IPS-18c (cell line): Measurements from ENCODE around the gene RAB40A.
A peak's percentile ranks its signal among the peaks of the same experiment; 100 is the strongest.

Source experiments
- H3K4me3 ChIP-seq: 2 replicates; pipeline ENCODE4 v1.7.0; 2013; ENCODE audit warnings: low read depth, mild to moderate bottlenecking, low read length, moderate library complexity; ENCODE audit not compliant: insufficient read depth
- H3K9me3 ChIP-seq: one replicate; pipeline ENCODE4 v1.6.1; 2013; ENCODE audit warnings: mild to moderate bottlenecking, low read length, moderate library complexity; ENCODE audit not compliant: control insufficient read depth, insufficient read depth

Gene RAB40A, protein sequence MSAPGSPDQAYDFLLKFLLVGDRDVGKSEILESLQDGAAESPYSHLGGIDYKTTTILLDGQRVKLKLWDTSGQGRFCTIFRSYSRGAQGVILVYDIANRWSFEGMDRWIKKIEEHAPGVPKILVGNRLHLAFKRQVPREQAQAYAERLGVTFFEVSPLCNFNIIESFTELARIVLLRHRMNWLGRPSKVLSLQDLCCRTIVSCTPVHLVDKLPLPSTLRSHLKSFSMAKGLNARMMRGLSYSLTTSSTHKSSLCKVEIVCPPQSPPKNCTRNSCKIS

GRCh38 chrX:103519389-103519788, at the start of gene RAB40A:
Gene RAB40A (minus strand): TSS chrX:103519489. CDS start chrX:103500756, 18,733 bp downstream.
- Histone ChIP-seq H3K4me3 (no peak within 1 kb of the TSS), H3K9me3 (no peaks in the 10 kb centered on the region)

DNA sequence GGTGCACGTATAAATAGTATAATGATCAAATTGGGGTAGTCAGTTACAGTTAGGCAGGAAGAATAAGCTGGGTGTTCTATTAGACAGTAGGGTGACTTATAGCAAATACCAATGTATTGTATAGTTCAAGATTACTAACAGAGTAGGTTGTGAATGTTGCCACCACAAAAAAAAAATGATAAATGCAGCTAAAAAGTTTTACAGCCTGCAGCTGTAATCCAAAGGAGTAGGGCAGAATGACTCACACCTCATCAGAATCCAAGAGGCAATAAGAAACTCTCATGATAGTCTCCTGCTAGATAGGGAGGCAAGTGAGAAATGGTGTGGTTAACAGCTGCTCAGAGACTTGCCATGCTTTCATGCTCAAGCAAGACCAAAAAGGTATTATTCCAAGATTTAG, 46.5 kb upstream of the RAB40A start:
- Histone ChIP-seq H3K4me3 (no peak overlapping the region), H3K9me3 (no peaks in the 10 kb centered on the region)

DNA sequence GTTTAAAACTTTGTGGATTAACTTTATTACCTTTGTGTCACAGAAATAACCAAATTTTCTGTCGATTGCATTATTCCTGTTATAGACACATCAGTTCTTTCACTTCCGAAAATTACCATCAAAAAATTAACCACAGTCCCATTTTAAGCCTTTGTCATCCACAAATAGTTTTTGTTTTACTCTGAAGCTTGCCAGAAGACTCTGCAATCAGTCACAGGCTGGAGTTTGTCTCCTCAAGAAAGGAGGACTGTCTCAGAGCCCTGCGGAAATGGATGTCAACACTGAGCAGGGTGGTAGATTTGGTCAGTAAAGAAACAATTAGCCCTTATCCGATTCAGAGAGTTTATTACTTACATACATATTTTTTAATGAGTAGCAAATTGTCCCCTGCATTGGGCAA, 45.9 kb upstream of the RAB40A start:
- H3K4me3 ChIP-seq = no peak overlapping the region

GRCh38 chrX:103562801-103563200, 43.5 kb upstream of the RAB40A start:
- no peak overlapping the region for H3K4me3 ChIP-seq

More for the DNA sequence above, 45.9 kb upstream of the RAB40A start:
- no peaks in the 10 kb centered on the region for H3K9me3 ChIP-seq

DNA sequence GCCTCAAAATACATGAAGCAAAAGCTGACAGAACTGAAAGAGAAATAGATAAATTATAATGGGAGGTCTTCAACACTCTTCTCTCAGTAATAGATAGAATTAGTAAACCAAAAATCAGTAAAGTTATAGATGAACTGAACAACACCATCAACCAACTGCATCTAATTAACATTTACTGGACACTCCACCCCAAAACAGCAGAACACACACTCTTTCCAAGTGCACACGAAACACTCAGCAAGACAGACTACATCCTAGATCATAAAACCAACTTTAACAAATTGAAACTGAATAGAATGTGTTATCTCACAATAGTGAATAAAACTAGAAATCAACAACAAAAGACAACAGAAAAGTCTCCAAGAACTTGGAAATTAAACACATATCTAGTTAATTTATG, 41.0 kb upstream of the RAB40A start:
- Histone ChIP-seq H3K4me3 (no peak overlapping the region), H3K9me3 (no peaks in the 10 kb centered on the region)

More at GRCh38 chrX:103562801-103563200, 43.5 kb upstream of the RAB40A start:
- H3K9me3 ChIP-seq = no peaks in the 10 kb centered on the region

DNA sequence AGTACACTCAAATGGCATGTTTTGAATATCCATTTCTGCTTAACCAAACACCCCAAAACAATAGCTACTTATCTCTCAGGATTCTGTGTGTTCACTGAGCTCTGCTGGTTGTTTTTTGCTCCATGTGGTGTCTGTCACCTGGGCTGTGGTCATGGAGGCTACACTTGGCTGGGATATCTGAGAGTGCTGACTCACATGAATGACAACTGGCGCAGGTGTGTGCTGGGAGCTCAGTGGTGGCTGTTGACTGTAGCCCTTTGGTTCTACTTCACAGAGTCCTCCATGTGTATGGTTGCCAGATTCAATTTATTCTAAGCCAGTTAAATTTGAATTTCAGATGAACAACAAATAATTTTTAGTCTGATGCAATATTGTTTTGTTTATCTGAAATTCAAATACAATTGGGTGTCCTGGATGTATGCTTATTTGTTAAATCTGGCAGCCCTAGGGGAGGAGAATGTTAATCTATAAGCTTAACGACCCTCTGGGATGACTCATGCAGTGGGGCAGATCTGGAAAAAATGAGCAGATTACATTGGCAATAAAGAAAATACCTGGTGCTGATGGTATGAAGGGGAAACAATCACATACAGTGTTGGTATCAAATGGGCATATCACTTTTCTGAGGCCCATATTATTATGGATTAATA, 37.8 kb upstream of the RAB40A start:
- Histone ChIP-seq H3K9me3 (no peaks in the 10 kb centered on the region), H3K4me3 (no peak overlapping the region)

DNA sequence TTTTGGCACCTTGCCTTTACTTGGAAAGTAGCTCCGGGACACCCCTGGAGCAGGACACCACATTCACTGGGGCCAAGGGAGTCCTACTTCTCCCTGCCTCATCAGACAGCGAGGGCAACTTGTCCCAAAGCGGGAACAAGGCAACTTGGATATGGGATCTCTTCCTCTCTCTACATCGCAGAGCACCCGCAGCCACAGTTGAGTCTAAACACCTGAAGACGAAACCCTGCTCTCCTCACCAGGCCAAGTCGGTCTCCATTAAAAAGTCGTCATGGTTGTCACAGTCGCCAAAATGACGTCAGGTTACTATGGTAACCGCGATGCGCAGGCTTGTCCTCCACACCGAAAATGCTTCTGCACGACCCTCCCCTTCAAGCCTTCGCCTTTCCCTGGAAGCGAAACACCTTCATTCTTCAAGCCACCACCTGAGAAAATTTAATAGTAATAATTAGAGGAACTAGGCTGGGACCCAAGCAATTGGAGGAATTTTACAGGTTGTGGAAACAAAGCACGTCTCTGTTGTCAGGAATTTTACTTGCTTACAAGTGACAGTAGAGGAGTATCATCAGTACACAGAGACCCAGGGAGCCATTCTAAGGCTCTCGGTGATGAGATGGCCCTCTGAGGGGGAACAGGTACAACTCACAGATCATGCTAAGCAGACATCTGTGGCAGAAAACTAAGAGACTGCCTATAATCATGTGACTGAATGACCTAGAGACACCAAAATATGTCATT, 35.6 kb upstream of the RAB40A start:
- Histone ChIP-seq H3K9me3 (no peaks in the 10 kb centered on the region), H3K4me3 (peak overlapping the region; percentile 59)

- H3K9me3 ChIP-seq = no peaks in the 10 kb centered on the region
- H3K4me3 ChIP-seq = no peak overlapping the region
These were observed 32.9 kb upstream of the RAB40A start for GRCh38 chrX:103552236-103552635.

DNA sequence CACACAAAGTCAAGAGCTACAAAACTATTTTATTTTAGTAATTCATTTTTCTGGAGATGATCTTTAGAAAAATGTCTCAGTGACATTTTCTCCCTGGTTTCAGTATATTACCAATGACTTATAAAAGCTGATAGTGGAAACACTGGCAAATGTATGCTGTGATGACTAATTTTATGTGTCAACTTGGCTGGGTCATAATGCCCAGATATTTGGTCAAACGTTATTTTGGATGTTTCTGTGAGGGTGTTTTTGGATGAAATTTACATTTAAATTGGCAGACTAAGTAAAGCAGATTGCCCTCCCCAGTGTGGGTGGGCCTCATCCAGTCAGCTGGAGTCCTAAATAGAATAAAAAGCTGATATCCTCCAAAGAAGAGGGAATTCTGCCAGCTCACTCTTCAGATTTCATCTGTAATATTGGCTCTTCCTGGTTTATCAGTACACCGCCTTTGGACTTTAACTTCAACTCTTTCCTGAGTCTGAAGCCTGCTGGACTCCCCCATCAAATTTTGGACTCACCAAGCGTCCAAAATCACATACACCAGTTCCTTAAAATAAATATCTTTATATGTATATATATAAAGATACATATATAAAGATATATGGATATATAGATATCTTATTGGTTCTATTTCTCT, 31.2 kb upstream of the RAB40A start:
- Histone ChIP-seq H3K9me3 (no peaks in the 10 kb centered on the region), H3K4me3 (no peak overlapping the region)

GRCh38 chrX:103549916-103550315, 30.6 kb upstream of the RAB40A start:
- H3K9me3 ChIP-seq = no peaks in the 10 kb centered on the region
- H3K4me3 ChIP-seq = no peak overlapping the region

DNA sequence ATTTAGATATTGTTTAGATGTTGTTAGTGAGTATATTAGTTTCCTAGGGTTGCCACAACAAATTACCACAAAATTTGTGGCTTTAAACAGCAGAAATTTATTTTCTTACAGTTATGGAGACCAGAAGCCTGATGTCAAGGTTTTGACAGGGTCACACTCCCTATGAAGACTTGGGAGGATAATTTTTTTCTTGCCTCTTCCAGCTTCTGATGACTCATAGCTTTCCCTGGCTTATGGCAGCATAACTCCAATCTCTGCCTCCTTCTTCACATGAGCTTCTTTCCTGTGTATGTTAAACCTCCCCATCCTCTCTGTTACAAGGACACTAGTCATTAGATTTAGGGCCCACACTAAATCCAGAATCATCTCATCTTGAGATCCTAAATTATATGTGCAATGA, 20.9 kb upstream of the RAB40A start:
- Histone ChIP-seq H3K9me3 (no peaks in the 10 kb centered on the region), H3K4me3 (no peak overlapping the region)

GRCh38 chrX:103539695-103540094, 20.4 kb upstream of the RAB40A start:
- H3K4me3 ChIP-seq = no peak overlapping the region
- H3K9me3 ChIP-seq = no peaks in the 10 kb centered on the region

GRCh38 chrX:103538728-103539127, 19.4 kb upstream of the RAB40A start:
- Histone ChIP-seq H3K9me3 (no peaks in the 10 kb centered on the region), H3K4me3 (no peak overlapping the region)

GRCh38 chrX:103537871-103538387, 18.6 kb upstream of the RAB40A start:
- no peaks in the 10 kb centered on the region for H3K9me3 ChIP-seq

GRCh38 chrX:103536732-103537131, 17.4 kb upstream of the RAB40A start:
- Histone ChIP-seq H3K9me3 (no peaks in the 10 kb centered on the region), H3K4me3 (no peak overlapping the region)

More at GRCh38 chrX:103537871-103538387, 18.6 kb upstream of the RAB40A start:
- no peak overlapping the region for H3K4me3 ChIP-seq

- no peaks in the 10 kb centered on the region for H3K9me3 ChIP-seq
- H3K4me3 ChIP-seq = no peak overlapping the region
These were observed 16.8 kb upstream of the RAB40A start for GRCh38 chrX:103536071-103536470.

DNA sequence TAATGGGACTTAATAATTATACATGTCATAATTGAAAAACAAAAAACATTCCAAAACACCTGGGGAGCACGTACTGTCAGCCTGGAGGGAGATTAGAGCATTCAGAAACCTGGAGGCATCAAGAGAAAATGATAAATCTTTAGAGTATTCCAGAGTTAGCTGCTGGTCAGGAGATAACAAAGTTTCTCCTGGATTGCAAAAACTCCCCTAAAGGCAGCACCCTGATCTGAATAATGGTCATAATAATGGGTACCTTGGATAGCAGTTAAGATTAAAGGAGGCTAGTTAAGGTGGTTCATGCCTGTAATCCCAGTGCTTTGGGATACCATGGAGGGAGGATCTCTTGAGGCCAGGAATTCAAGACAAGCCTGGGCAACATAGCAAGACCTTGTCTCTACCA, 15.9 kb upstream of the RAB40A start:
- H3K9me3 ChIP-seq = no peaks in the 10 kb centered on the region
- no peak overlapping the region for H3K4me3 ChIP-seq
